ENCODE results near the gene PLSCR5. TPM values are rescaled to one million over a fixed set of nuclear protein-coding genes. Genes with fewer than 3 reads are reported as not detected.

Gene PLSCR5
- polyA plus RNA-seq, 3 donors, result not detected

DNA sequence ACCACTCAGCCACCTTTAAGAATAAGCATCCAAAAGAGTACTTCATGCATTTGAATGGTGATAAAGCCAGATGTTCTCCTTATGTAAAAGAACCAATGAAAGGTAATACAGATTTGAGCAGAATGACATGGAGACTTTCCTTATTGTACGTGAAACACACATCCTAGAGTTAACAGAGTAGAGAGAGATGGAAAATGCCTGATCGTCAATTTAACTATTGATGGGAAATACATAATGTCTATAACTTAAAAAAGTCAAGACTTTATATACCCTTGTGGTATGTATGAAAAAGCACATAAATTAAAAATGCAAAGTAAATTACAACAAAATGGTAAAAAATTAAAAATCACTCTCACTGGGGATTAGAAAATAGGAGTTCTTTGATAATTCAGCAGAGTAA, 31.7 kb upstream of the PLSCR5 start:
- no peak overlapping the region for H3K4me3 ChIP-seq (replicated peaks in 1 of 3; ENCODE audit: low read depth in 2 of 3, low read length in 3 of 3)
- H3K4me1 ChIP-seq (ENCODE audit: control insufficient read depth in 1 of 2, insufficient read depth in 2 of 2, low read length in 2 of 2), result no peaks in the 10 kb centered on the region

GRCh38 chr3:146634346-146634745, 29.2 kb upstream of the PLSCR5 start:
- WGBS (ENCODE audit: insufficient coverage), result 100% methylated on average over 1 of the region's 3 CpGs
- no peak overlapping the region for H3K27ac Mint-ChIP-seq
- no peaks in the 10 kb centered on the region for H3K27me3 Mint-ChIP-seq (ENCODE audit: low read depth in 3 of 3)
- Histone ChIP-seq H2AFZ (ENCODE audit: insufficient read depth, low read depth, low read length, poor library complexity, severe bottlenecking) (no peak overlapping the region), H3K4me3 (replicated peaks in 1 of 3; ENCODE audit: low read depth in 2 of 3, low read length in 3 of 3) (no peak overlapping the region), H3K9ac (ENCODE audit: insufficient read depth, low read length, poor library complexity, severe bottlenecking) (no peak overlapping the region), H3K79me2 (ENCODE audit: insufficient read depth, low read length) (no peaks in the 10 kb centered on the region), H3K27me3 (ENCODE audit: control insufficient read depth in 2 of 2, insufficient read depth in 2 of 2, low read length in 2 of 2) (no peaks in the 10 kb centered on the region), H3K27ac (ENCODE audit: low read depth in 1 of 2, low read length in 2 of 2) (no peak overlapping the region), H3K4me2 (replicated peaks; ENCODE audit: extremely low read depth, low read length, poor library complexity, severe bottlenecking) (no peak overlapping the region), H3K9me3 (replicated peaks in 1 of 2; ENCODE audit: control insufficient read depth in 1 of 2, insufficient read depth in 1 of 2, low read length in 2 of 2) (no peaks in the 10 kb centered on the region), H3K4me1 (ENCODE audit: control insufficient read depth in 1 of 2, insufficient read depth in 2 of 2, low read length in 2 of 2) (no peaks in the 10 kb centered on the region), H3K36me3 (replicated peaks in 1 of 2; ENCODE audit: control insufficient read depth in 1 of 2, insufficient read depth in 2 of 2, low read length in 2 of 2) (no peaks in the 10 kb centered on the region), H4K20me1 (ENCODE audit: insufficient read depth, low read length) (no peaks in the 10 kb centered on the region)
- no peak for DNase-seq
- intact Hi-C loops (cut with micrococcal nuclease), result no loop called here
- H3K9me3 Mint-ChIP-seq, result no peaks in the 10 kb centered on the region
- H3K4me3 Mint-ChIP-seq, result no peak overlapping the region
- H3K4me1 Mint-ChIP-seq, result no peaks in the 10 kb centered on the region
- TF ChIP-seq, protein P1, sequence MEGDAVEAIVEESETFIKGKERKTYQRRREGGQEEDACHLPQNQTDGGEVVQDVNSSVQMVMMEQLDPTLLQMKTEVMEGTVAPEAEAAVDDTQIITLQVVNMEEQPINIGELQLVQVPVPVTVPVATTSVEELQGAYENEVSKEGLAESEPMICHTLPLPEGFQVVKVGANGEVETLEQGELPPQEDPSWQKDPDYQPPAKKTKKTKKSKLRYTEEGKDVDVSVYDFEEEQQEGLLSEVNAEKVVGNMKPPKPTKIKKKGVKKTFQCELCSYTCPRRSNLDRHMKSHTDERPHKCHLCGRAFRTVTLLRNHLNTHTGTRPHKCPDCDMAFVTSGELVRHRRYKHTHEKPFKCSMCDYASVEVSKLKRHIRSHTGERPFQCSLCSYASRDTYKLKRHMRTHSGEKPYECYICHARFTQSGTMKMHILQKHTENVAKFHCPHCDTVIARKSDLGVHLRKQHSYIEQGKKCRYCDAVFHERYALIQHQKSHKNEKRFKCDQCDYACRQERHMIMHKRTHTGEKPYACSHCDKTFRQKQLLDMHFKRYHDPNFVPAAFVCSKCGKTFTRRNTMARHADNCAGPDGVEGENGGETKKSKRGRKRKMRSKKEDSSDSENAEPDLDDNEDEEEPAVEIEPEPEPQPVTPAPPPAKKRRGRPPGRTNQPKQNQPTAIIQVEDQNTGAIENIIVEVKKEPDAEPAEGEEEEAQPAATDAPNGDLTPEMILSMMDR (IDR thresholded peaks at IDR 0.05), result no peak
- H3K36me3 Mint-ChIP-seq, result no peaks in the 10 kb centered on the region

More for the DNA sequence above, 31.7 kb upstream of the PLSCR5 start:
- Mint-ChIP-seq H3K36me3 (no peaks in the 10 kb centered on the region), H3K9me3 (no peaks in the 10 kb centered on the region), H3K27ac (no peak overlapping the region), H3K4me1 (no peaks in the 10 kb centered on the region), H3K27me3 (ENCODE audit: low read depth in 3 of 3) (no peaks in the 10 kb centered on the region), H3K4me3 (no peak overlapping the region)
- H3K9ac ChIP-seq (ENCODE audit: insufficient read depth, low read length, poor library complexity, severe bottlenecking), result no peak overlapping the region
- H3K9me3 ChIP-seq (replicated peaks in 1 of 2; ENCODE audit: control insufficient read depth in 1 of 2, insufficient read depth in 1 of 2, low read length in 2 of 2), result no peaks in the 10 kb centered on the region
- no peaks in the 10 kb centered on the region for H3K79me2 ChIP-seq (ENCODE audit: insufficient read depth, low read length)
- WGBS (ENCODE audit: insufficient coverage), result no CpG with 5 or more reads among the region's 2 CpGs
- DNase-seq, result no peak
- no peaks in the 10 kb centered on the region for H3K27me3 ChIP-seq (ENCODE audit: control insufficient read depth in 2 of 2, insufficient read depth in 2 of 2, low read length in 2 of 2)
- no peaks in the 10 kb centered on the region for H4K20me1 ChIP-seq (ENCODE audit: insufficient read depth, low read length)
- intact Hi-C loops (cut with micrococcal nuclease), result no loop called here
- TF ChIP-seq, protein P1 (IDR thresholded peaks at IDR 0.05), result no peak
- no peak overlapping the region for H2AFZ ChIP-seq (ENCODE audit: insufficient read depth, low read depth, low read length, poor library complexity, severe bottlenecking)
- no peak overlapping the region for H3K27ac ChIP-seq (ENCODE audit: low read depth in 1 of 2, low read length in 2 of 2)
- H3K36me3 ChIP-seq (replicated peaks in 1 of 2; ENCODE audit: control insufficient read depth in 1 of 2, insufficient read depth in 2 of 2, low read length in 2 of 2), result no peaks in the 10 kb centered on the region
- no peak overlapping the region for H3K4me2 ChIP-seq (replicated peaks; ENCODE audit: extremely low read depth, low read length, poor library complexity, severe bottlenecking)

Measured in CD14-positive monocyte (primary cell).